Activated CD8-positive, alpha-beta memory T cell treated with anti-CD3 and anti-CD28 coated beads, Interleukin-2, amount 50 U/mL, for 4 hours (primary cell): ENCODE results near the gene LPGAT1.
A peak's percentile ranks its signal among the peaks of the same experiment; 100 is the strongest.
"Not testable (repeated sequence)": the region's sequence is repeated elsewhere in the genome, so short reads cannot be mapped to it uniquely, and the experiment has no call there.

Source experiments
- DNase-seq: peaks from one replicate; pipeline ENCODE4 v3.0.0-alpha.2; 2020

The LPGAT1 gene

DNA sequence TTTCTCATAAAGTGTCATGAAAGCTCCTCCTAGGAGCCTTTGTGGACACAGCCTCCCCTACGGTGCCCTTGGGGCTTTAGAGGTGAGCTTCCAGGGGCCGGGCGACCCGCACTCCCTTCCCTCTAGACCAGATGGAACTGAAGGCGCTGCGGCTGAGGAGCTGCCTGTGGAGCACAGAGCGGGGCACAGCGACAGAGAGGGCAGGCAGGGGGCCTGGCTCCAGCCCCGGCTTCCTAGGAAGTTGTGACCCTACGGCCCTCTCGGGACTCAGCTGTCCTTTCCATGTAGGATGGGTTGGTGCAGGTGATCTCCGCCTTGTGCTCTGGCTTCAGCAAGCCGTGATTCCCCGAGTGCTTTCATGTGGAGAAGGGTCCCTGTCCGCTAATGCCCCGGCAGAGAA, 131.5 kb downstream of the LPGAT1 start:
- DNase-seq, result no peak

DNA sequence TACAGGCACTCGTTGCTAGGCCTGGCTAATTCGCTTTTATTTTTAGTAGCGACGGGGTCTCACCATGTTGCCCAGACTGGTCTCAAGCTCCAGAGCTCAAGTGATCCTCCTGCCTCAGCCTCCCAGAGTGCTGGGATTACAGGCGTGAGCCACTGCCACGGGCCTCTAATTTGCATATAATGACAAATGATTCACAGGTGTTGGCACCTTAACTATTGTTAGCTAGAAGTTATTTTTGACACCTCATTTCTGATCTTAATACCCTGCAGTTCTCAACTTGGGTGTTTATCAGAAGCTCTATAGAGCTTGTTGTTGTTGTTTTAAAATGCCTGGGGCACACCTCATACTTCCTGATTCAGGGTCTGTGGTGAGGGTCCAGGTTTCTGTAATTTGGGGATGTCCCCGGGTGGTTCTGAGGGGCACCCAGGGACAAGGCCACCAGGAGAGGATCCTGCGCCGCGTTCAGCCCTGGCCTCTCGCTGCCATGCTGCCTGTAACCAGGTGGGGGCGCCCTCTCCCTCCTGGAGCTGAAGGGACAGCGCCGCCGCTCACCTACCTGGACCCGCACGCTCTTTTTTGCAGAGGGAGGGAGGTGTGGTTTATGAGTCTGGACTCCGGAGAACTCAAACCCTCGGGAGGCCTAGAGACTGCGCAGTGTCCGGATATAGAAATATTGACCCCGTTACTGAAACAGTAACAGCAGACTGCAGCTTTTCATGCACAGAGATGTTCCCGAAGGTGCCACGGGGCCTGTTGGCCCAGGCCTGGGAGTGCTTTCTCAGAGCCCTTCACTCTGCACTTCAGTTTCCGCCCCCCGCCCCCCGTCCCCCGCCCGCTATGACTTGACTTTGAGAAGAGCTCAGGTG, 132.2 kb downstream of the LPGAT1 start:
- peak; percentile 81 for DNase-seq

DNA sequence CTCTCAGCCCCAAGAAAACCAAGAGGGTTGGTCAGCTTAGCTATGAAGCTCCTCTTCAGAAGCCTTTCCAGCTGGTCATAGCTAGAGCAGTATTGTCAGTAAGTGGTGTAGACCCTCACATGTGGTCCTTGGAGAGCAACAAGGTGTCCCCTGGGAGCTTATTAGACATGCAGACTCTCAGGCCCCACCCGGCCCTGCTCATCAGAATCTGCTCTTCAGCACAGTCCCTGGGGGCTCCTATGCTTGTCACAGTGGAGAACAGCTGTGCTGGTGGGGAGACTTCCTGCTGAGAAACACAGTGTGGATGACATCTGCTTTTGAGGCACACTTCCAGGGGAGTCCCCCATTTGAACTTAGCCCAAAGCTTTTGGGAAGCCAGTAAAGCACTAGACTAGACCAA, 133.2 kb downstream of the LPGAT1 start:
- no peak for DNase-seq

DNA sequence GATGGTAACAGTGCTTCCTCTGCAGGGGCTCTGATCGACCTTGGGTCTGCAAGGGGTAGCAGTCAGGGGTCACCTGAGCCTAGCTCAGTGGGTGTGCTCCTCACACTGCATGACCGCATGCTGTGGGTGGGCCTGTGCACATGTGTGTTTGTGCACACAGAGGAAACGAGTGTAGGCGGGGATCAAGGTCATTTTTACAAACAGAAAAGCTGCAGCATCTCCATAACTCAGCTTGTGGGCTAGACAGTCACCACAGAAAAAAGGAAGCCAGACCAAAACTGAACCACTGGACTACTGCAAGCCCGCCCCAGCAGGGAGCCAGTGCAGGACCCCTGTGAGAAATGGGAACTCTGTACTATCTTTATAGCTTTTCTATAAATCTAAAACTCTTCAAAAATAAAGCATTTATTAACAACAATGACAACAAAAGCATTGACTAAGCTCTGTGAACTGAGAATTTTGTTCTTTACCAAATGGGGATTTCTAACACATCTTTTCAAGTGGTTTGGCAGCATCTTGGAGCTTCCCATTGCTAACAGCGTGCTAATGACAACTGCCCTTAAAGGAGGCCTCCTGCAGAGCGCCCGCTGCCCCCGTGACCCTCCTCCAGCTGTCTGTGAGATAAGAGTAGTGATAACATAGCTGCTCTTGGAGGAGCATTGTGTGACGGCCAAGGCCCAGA, 135.3 kb downstream of the LPGAT1 start:
- no peak for DNase-seq

DNA sequence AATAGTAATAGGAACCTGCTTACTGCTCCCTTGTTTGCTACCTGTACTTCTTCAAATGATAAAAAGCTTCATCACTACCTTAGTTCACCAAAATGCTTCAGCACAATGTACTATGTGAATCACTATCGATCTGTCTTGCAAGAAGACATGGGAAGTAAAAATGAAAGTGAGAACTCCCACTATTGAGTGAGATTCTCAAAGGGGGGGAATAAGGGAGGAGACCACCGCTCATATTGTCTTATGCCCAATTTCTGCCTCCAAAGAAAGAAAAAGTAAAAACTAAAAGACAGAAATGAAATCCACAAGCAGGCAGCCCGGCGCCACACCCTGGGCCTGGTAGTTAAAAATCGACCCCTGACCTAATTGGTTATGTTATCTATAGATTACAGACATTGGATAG, 136.7 kb downstream of the LPGAT1 start:
- DNase-seq, result not testable (repeated sequence)
